GM19238 (cell line): Measurements from ENCODE around the gene ZNF277.

Experiments used
- DNase-seq: peaks from one replicate; pipeline ENCODE4 v3.0.0; 2011; ENCODE audit warnings: low spot score; ENCODE audit not compliant: insufficient read length

Gene ZNF277

DNA sequence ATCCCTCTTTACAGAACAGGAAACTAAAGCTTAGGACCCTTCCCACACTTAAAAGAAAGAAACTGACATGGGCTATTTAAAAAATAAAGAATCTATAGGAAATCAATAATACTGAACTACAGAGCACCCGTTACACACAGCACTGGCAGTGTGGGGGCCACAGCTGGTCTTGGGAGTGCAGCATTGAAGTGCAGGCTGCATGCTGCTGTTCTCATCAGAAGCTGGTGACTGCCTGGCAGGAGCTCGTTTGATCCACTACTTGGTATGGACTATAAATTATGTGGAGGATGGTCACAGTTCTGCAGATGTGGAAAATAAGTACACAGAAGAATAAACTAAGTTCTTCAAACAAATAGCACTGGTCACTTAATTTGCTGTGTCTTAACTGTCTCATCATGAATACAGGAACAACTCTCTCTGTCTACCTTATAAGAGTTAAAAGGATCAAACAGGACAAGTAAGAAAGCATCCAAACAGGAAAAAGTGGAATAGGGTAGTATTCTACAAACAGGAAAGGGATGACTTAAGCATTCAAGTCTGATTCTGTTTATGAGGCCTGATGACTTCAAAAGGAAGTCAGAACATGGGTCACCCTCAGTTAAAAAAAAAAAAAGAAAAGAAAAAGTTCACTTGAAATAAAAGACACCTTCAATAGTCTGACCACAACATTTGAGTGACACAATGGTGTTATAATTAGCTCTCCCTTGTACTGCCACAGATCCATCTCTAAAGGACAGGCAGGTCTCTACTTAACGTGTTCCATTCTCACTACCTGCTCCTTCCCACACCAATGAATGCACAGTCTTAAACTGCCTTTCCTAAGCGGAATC lies 21.3 kb upstream of the ZNF277 start:
- no peak for DNase-seq

GRCh38 chr7:112186300-112186699 lies 20.2 kb upstream of the ZNF277 start:
- no peak for DNase-seq

- DNase-seq: no peak
These were observed 18.2 kb upstream of the ZNF277 start for GRCh38 chr7:112188257-112188656.

- no peak for DNase-seq
These were observed 16.8 kb upstream of the ZNF277 start for GRCh38 chr7:112189691-112190090.

GRCh38 chr7:112190120-112190519 lies 16.4 kb upstream of the ZNF277 start:
- DNase-seq: no peak

- DNase-seq: no peak
These were observed 14.0 kb upstream of the ZNF277 start for GRCh38 chr7:112192236-112193154.

DNA sequence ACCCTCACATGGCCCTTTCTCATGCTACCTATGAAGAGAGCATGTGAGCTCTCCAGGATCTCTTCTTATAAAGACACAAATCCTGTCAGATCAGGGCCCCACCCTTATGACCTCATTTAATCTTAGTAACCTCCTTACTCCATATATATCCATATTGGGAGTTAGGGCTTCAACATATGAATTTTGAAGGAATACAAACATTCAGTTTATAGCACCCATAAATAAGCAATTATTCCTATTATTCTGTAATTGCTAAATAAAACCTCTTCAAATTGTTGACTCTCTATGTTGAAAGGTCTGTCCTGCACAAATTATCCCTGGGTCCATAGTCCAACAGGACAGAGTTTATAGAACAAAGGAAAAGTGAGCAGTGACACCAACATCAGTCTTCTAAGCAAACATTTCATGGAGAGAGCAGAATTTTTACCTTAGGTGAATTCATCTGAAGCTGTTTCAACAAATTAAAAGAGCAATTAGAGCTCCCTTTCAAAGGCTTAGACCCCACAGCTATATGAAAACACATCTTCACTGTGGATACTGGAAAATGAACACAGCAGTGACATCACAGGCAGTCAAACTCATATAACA lies 12.5 kb upstream of the ZNF277 start:
- DNase-seq: no peak

DNA sequence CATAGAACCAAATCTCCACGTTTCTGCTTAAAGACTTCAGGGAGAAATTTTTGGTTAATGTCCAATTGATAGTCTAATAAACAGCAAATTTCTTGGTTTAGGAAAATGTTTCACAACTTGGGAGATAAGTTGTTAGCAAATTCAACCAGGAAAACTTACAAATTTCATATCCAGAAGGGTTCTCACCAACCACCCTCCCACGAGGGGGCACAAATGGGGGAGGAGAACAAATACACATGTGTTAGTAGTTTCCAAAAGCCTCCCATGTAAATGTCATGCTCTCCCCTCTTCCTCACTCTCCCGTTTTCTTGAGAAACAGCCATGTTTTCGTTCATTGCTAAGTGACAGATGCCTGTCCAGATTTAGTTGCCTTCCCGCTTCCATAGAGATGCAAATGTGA lies 10.8 kb upstream of the ZNF277 start:
- no peak for DNase-seq

DNA sequence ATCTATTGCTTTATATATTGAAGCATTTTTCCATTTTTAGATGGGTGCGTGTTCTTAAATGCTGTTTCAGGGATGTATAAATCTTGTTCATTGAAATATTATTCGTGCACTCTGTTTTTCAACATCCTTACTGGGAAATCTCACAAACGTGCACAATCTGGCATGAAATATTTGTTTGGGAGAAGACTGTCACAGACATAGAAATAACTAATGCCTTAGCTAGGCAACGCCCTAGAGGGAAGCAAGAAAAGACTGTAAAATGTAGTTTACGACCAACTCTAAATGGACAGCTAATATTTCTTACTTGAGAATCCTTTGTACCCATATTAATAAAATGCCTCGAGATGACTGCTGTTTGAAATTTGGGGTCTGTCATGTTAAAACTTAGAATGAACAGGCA lies 9.2 kb upstream of the ZNF277 start:
- DNase-seq: no peak

DNA sequence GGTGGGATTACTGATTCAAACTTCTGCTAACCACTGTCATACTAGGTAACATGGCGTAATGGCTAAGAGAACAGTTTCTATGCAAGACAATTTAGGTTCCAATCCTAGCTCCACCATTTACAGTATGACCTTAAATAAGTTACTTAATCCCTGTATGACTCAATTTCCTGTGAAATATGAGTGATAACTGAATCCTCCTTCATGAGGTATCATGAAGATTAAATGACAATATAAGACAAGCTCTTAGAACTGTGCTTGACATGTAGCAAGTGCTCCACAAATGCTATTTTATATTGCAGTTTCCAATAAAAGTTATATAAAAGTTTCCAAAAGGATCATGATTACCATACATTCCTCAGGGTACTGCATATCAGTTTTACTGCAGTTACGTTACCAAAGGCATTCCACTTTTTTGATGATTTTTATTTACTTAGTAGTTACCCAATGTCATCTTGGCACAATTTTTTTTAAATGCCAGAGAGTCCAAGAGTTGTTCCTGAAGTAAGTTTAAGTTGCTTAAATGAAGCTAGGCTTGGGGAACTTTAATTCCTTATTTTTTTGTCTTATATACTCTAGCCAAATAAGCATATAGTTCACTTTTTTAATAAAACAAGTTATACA lies 7.3 kb upstream of the ZNF277 start:
- no peak for DNase-seq

DNA sequence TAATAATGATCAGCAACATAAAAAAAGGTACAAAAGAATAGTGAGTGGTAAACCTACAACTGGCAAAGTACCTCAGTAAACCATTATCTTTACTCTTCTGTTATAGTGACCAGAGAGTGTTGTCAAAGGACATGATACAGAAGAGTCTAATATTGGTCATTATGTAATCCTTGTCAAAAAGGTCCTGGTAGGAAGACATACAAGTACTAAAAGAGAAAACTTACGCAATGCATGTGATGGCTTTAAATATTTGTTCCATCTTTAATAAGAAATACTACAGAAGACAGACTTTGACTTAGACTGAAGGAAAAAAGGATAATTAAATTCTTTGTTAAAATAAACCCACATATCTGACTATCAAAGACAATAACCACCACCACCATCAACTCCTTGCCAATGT lies 6.8 kb upstream of the ZNF277 start:
- no peak for DNase-seq

- no peak for DNase-seq
These were observed 5.1 kb upstream of the ZNF277 start for GRCh38 chr7:112201411-112201810.

DNA sequence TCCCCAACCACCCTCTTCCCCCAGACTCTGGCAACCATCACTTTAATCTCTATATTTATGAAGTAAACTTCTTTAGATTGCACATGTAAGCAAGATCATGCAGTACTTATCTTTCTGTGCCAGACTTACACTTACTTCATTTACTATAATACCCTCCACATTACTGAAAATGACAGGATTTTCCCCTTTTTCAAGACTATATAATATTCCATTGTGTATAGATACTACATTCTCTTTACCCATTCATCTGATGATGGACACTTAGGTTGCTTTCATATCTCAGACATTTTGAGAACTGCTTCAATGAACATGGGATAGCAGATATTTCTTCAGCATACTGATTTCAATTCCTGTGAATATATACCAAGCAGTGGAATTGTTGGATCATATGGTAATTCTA lies 4.7 kb upstream of the ZNF277 start:
- no peak for DNase-seq

DNA sequence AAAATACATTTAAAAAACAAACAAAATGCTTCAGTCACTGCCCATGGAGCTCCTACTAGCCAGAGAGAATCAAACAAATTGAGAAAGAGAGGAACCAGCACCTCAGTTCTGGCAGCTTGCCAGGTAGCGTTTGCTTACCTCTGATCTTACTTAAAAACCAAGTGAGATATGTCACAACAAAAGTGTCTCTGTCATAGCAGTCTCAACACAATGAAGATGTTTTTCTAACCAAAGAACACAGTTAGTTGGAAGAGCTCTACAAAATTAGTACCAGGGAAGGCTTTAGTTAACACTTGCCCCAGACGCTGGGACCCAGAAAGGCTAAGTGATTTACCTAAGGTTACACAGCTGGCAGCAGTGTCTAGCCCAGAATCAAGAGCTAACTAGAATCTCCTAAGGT lies 3.7 kb upstream of the ZNF277 start:
- DNase-seq: no peak

DNA sequence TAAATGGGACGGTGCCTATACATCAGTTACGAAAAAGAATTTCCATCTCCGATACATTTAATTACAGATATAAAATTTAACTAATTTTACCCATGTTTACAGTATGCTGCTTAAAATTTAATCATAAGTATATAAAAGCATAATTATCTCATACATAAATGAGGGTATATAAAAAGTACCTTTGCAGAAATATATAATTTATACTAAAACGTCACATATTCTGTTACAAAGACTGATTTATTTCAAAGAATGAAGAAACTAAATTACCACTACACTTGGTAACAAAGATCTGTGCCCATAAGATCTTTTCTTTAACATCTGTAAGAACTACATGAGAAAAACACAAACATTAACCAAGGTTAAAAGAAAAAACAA lies 3.1 kb upstream of the ZNF277 start:
- no peak for DNase-seq

- no peak for DNase-seq
These were observed 1.8 kb upstream of the ZNF277 start for GRCh38 chr7:112204499-112205342.

GRCh38 chr7:112205343-112206237 lies 905 bp upstream of the ZNF277 start:
- DNase-seq: no peak

GRCh38 chr7:112206991-112207592 lies 597 bp downstream of the ZNF277 start:
- DNase-seq: no peak

DNA sequence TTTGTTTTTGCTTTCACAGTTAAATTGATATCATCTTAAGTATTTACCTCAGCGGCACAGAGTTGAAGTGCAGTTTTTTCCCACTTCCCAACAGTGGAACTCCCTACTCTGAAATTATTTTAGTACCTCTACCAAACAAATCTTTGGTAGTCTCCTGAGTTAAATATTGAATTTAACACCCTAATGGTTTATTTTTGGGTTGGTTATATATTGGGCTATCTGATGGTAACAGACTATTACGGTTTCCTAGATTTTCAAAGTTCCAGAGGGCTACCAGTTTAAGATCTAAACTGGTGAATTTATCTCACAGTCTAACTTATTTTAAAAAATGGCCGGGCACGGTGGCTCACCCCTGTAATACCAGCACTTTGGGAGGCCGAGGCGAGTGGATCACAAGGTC lies 1.3 kb downstream of the ZNF277 start:
- DNase-seq: no peak
